Measurements from ENCODE around the gene TLE3.

The TLE3 gene

GRCh38 chr15:70047386-70048197, 50.1 kb downstream of the TLE3 start:
- DNase-seq: no peak

- DNase-seq: no peak
Observed at GRCh38 chr15:70046679-70047369, 50.9 kb downstream of the TLE3 start.

- no peak for DNase-seq
Observed at GRCh38 chr15:70045045-70045444, 52.7 kb downstream of the TLE3 start.

- no peak for DNase-seq
Observed at GRCh38 chr15:70044168-70044567, 53.5 kb downstream of the TLE3 start.

- no peak for DNase-seq
Observed at GRCh38 chr15:70043590-70043989, 54.1 kb downstream of the TLE3 start.

- DNase-seq: no peak
Observed at GRCh38 chr15:70042553-70043214, 55.0 kb downstream of the TLE3 start.

- DNase-seq: no peak
Observed at GRCh38 chr15:70039917-70040316, 57.8 kb downstream of the TLE3 start.

GRCh38 chr15:70038730-70039392, 58.9 kb downstream of the TLE3 start:
- DNase-seq: no peak

- no peak for DNase-seq
Observed at GRCh38 chr15:70037292-70037640, 60.5 kb downstream of the TLE3 start.

GRCh38 chr15:70036585-70037291, 61.0 kb downstream of the TLE3 start:
- no peak for DNase-seq

- no peak for DNase-seq
Observed at GRCh38 chr15:70035719-70036077, 62.0 kb downstream of the TLE3 start.

GRCh38 chr15:70035051-70035718, 62.5 kb downstream of the TLE3 start:
- no peak for DNase-seq

GRCh38 chr15:70034596-70034995, 63.1 kb downstream of the TLE3 start:
- no peak for DNase-seq

GRCh38 chr15:70034141-70034540, 63.6 kb downstream of the TLE3 start:
- DNase-seq: no peak

GRCh38 chr15:70033529-70034140, 64.1 kb downstream of the TLE3 start:
- DNase-seq: no peak

- DNase-seq: no peak
Observed at GRCh38 chr15:70033109-70033508, 64.6 kb downstream of the TLE3 start.

GRCh38 chr15:70032509-70032908, 65.2 kb downstream of the TLE3 start:
- no peak for DNase-seq

- no peak for DNase-seq
Observed at GRCh38 chr15:70031713-70032112, 66.0 kb downstream of the TLE3 start.

GRCh38 chr15:70031261-70031660, 66.5 kb downstream of the TLE3 start:
- DNase-seq: no peak

- no peak for DNase-seq
Observed at GRCh38 chr15:70030851-70031250, 66.9 kb downstream of the TLE3 start.

GRCh38 chr15:70029297-70029701, 68.4 kb downstream of the TLE3 start:
- no peak for DNase-seq

- DNase-seq: no peak
Observed at GRCh38 chr15:70027518-70027917, 70.2 kb downstream of the TLE3 start.
